ENCODE data around the gene PEA15.

Gene PEA15

DNA sequence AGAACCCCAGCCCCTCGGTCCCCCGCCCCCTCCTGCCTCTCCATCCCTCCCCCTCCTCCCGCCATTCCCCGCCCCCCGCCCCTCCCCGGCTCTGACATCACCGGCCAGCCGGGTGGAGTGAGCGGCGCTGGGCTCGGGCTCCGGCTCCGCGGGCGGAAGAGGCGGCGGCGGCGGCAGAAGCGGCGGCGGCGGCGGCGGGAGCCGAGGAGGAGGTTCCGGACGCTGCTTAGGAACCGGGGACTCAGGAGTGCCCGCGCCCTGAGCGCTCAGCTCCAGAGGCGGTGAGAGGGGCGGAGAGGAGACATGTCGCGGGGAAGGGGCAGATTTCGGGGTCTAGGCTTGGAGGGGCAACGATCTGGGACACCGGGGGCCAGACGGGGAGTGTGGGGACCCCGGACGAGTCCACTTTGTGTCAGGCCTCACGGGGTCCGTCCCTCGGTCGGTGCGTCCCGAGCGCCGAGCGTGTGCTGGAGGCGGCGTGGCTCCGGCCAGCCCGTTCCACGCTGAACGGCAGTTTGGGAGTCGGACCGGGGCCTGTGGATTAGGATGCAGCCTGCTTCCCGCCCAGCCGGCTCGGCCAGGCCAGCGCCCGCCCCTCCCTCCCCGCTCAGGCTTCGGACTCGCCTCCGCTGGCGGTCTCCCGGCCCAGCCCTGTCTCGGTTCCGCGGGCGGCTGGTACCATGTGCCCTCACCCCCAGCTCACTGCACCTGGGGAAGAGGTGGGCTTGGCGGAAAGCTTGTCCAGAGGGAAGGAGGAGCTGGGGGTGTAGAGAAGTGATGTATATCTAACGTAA is at the start of gene PEA15 (continued):
- TF ChIP-seq ZBTB49 (tag by site-specific recombination; IDR thresholded peaks at IDR 0.05; ENCODE audit: low read depth) = no peak
- no peak; the same call in 1 of the 2 replicates for TF ChIP-seq GLIS2 (tag by site-specific recombination; IDR thresholded peaks at IDR 0.05)
- TF ChIP-seq ZNF169 (tag by site-specific recombination; IDR thresholded peaks at IDR 0.05) = no peak
- TF ChIP-seq ZNF202 (tag by site-specific recombination; IDR thresholded peaks at IDR 0.05; ENCODE audit: borderline replicate concordance) = no peak
- no peak for TF ChIP-seq ATF2 (tag by site-specific recombination; IDR thresholded peaks at IDR 0.05; ENCODE audit: low read depth)
- TF ChIP-seq ZNF792 (tag by site-specific recombination; IDR thresholded peaks at IDR 0.05) = peak; percentile 29; the same call in 1 of the 2 replicates
- TF ChIP-seq ZBTB10 (tag by site-specific recombination; IDR thresholded peaks at IDR 0.05) = no peak
- TF ChIP-seq ZNF133 (tag by site-specific recombination; IDR thresholded peaks at IDR 0.05) = no peak
- TF ChIP-seq ZNF354C (tag by site-specific recombination; IDR thresholded peaks at IDR 0.05; ENCODE audit: borderline replicate concordance, low read depth) = no peak
- no peak for TF ChIP-seq ZNF426 (tag by site-specific recombination; IDR thresholded peaks at IDR 0.05)
- no peak for TF ChIP-seq ZNF677 (tag by site-specific recombination; IDR thresholded peaks at IDR 0.05)
- TF ChIP-seq ZNF561 (tag by site-specific recombination; IDR thresholded peaks at IDR 0.05; ENCODE audit: borderline replicate concordance) = peak; percentile 32; the same call in 1 of the 2 replicates
- peak; percentile 50; the same call in 1 of the 2 replicates for TF ChIP-seq ZBTB17 (tag by site-specific recombination; IDR thresholded peaks at IDR 0.05)
- TF ChIP-seq ZNF362 (tag by site-specific recombination; IDR thresholded peaks at IDR 0.05) = no peak
- TF ChIP-seq ZNF510 (tag by site-specific recombination; IDR thresholded peaks at IDR 0.05; ENCODE audit: insufficient replicate concordance) = no peak
- no peak for TF ChIP-seq ZFHX2 (tag by site-specific recombination; conservative IDR thresholded peaks at IDR 0.05)
- TF ChIP-seq CTCF (tag by site-specific recombination; IDR thresholded peaks at IDR 0.05) = 0 out of 2 replicates have a peak, but pooled peaks have one; percentile 16
- TF ChIP-seq ZSCAN16 (tag by site-specific recombination; IDR thresholded peaks at IDR 0.05) = 0 out of 2 replicates have a peak, but pooled peaks have one; percentile 52
- TF ChIP-seq RBAK (tag by site-specific recombination; IDR thresholded peaks at IDR 0.05) = no peak
- TF ChIP-seq ZNF155 (tag by site-specific recombination; IDR thresholded peaks at IDR 0.05) = no peak
- no peak for TF ChIP-seq ZNF518A (tag by site-specific recombination; conservative IDR thresholded peaks at IDR 0.05; ENCODE audit: low read depth)
- TF ChIP-seq ZNF157 (tag by site-specific recombination; IDR thresholded peaks at IDR 0.05) = no peak
- no peak for TF ChIP-seq SALL2 (tag by site-specific recombination; IDR thresholded peaks at IDR 0.05; ENCODE audit: borderline replicate concordance)
- no peak for TF ChIP-seq ZNF544 (tag by site-specific recombination; IDR thresholded peaks at IDR 0.05)
